NCI-H69 (cell line): ENCODE data around the gene BSN.

Source experiments
- DNase-seq: peaks from one replicate; lab custom pipeline; 2025; lab: John Stamatoyannopoulos, UW

The BSN gene, protein sequence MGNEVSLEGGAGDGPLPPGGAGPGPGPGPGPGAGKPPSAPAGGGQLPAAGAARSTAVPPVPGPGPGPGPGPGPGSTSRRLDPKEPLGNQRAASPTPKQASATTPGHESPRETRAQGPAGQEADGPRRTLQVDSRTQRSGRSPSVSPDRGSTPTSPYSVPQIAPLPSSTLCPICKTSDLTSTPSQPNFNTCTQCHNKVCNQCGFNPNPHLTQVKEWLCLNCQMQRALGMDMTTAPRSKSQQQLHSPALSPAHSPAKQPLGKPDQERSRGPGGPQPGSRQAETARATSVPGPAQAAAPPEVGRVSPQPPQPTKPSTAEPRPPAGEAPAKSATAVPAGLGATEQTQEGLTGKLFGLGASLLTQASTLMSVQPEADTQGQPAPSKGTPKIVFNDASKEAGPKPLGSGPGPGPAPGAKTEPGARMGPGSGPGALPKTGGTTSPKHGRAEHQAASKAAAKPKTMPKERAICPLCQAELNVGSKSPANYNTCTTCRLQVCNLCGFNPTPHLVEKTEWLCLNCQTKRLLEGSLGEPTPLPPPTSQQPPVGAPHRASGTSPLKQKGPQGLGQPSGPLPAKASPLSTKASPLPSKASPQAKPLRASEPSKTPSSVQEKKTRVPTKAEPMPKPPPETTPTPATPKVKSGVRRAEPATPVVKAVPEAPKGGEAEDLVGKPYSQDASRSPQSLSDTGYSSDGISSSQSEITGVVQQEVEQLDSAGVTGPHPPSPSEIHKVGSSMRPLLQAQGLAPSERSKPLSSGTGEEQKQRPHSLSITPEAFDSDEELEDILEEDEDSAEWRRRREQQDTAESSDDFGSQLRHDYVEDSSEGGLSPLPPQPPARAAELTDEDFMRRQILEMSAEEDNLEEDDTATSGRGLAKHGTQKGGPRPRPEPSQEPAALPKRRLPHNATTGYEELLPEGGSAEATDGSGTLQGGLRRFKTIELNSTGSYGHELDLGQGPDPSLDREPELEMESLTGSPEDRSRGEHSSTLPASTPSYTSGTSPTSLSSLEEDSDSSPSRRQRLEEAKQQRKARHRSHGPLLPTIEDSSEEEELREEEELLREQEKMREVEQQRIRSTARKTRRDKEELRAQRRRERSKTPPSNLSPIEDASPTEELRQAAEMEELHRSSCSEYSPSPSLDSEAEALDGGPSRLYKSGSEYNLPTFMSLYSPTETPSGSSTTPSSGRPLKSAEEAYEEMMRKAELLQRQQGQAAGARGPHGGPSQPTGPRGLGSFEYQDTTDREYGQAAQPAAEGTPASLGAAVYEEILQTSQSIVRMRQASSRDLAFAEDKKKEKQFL (N-terminal part only)

GRCh38 chr3:49553692-49554632 is at the start of gene BSN:
BSN (plus strand) TSS chr3:49554477; CDS start chr3:49554603, 126 bp downstream.
- DNase-seq = peak; percentile 91

GRCh38 chr3:49506906-49507305 is 47.4 kb upstream of the BSN start:
- no peak for DNase-seq

- DNase-seq = no peak
Observed at GRCh38 chr3:49509028-49509561, 45.2 kb upstream of the BSN start.

DNA sequence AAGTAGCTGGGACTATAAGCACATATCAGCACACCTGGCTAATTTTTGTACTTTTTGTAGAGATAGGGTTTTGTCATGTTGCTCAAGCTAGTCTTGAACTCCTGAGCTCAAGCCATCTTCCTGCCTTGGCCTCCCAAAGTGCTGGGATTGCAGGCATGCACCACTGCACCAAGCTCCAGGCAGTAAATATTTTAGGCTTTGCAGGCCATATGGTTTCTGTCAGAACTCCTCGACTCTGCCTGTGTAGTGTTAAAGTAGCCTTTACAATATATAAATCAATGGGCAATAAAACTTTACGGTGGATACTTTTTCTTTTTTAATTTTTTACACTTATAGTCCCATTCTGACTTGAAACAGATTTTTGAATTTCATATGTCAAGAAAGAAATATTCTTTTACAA is 42.6 kb upstream of the BSN start:
- DNase-seq = no peak

GRCh38 chr3:49512781-49513355 is 41.4 kb upstream of the BSN start:
- no peak for DNase-seq

DNA sequence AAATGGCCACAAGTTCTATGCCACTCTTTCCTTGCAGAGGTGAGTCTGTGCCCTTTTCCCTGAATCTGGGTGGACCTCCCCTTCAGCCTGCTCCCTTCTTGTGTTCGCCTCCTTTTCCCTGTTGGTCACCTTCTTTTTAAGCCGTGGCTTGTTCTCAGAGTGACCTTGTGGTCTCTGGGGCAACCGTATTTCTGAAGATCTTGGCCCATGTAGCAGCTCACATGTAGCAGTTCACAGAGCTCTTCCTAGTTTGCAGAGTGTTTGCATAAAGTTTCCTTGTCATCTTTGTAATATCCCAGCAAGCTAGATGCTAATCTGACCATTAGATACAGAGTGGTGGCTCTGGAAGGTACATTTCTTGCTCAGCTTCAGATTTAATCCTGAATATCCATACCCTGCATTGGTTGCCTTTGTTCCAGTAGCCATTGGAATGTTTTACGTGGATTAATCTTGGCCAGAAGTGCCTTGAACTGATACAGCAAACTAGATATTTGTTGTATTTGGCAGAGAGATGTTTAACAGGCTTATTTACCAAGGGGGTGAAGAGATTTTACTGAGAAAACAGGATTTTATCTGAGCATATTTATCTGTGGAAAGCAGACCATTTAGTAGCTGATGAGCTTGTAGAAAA is 40.7 kb upstream of the BSN start:
- DNase-seq = no peak

DNA sequence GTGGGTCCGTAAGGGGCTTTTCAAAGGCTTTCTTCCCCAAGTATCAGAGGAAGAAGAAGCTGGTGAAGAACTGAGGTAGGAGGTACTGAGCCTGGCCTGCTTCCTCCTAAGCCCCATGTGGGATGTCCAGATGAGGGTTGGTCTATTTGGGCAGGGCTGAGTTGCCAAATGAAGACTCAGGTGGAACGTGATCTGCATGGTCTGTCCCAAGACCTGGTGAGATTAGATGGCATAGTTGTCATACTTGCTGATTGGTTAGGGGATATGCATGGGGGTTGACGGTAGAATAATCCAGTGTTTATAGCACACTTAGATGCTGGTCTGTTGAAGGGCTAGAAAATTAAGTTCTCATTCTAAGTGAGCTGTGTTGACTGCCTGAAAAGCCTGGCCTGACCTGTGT is 36.3 kb upstream of the BSN start:
- no peak for DNase-seq

- no peak for DNase-seq
Observed at GRCh38 chr3:49518441-49518840, 35.8 kb upstream of the BSN start.

GRCh38 chr3:49519296-49519695 is 35.0 kb upstream of the BSN start:
- no peak for DNase-seq

DNA sequence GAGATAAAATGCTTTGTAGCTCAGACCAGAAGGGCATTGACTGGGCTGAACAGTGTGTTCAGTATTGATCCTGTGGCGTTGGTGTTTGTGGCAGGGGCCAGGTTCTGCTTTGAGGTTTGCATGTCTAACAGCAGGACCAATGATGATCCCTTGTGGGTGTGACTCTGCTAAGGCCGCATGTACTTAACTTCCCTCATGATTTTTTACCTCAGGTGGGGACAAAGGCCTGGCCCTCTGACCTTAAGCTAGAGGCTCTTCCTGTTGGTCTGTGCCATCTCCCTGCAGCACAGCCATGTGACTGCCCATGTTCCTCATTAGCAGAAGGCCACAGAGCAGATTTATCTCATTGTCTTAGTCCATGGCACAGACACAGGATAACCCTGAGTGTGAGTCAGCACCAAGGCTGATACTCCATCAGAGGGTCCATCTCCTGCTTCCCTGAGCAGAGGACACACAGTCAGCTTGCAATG is 34.3 kb upstream of the BSN start:
- no peak for DNase-seq

- no peak for DNase-seq
Observed at GRCh38 chr3:49523756-49524747, 30.2 kb upstream of the BSN start.

GRCh38 chr3:49529567-49529966 is 24.7 kb upstream of the BSN start:
- DNase-seq = no peak

- no peak for DNase-seq
Observed at GRCh38 chr3:49530231-49530630, 24.0 kb upstream of the BSN start.

DNA sequence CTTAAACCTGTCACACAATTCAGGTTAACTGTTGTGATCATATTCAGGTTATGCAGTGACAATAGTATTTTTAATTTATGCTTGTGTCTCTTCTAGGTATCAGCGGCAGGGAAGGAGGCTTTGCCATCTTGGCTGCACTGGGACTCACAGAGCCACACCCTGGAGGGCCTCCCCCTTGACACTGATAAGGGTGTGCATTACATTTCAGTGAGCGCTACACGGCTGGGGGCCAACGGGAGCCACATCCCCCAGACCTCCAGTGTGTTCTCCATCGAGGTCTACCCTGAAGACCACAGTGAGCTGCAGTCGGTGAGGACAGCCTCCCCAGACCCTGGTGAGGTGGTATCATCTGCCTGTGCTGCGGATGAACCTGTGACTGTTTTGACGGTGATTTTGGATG is 23.6 kb upstream of the BSN start:
- DNase-seq = no peak

GRCh38 chr3:49531218-49531617 is 23.1 kb upstream of the BSN start:
- DNase-seq = no peak

- DNase-seq = no peak
Observed at GRCh38 chr3:49531715-49532114, 22.6 kb upstream of the BSN start.

GRCh38 chr3:49533031-49533430 is 21.2 kb upstream of the BSN start:
- DNase-seq = no peak

DNA sequence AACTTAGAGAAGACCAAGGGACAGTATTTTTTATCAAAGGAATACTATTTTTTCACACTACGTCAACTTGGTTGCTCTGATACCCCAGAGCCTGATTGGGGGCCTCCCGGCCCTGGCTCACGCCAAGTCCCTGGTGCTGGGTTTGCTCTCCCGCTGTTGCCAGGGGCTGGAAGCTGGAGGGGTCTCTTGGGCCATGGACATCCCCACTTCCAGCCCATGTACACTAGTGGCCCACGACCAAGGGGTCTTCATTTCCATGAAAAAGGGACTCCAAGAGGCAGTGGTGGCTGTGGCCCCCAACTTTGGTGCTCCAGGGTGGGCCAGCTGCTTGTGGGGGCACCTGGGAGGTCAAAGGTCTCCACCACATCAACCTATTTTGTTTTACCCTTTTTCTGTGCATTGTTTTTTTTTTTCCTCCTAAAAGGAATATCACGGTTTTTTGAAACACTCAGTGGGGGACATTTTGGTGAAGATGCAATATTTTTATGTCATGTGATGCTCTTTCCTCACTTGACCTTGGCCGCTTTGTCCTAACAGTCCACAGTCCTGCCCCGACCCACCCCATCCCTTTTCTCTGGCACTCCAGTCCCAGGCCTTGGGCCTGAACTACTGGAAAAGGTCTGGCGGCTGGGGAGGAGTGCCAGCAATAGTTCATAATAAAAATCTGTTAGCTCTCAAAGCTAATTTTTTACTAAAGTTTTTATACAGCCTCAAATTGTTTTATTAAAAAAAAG is 20.3 kb upstream of the BSN start:
- DNase-seq = no peak
